Osteoblast (primary cell): ENCODE measurements around the gene PIEZO1. TPM values are rescaled to one million over a fixed set of nuclear protein-coding genes. Genes with fewer than 3 reads are reported as not detected.

Experiments used
- DNase-seq: peaks from one replicate; pipeline ENCODE4 v3.0.0; 2011; ENCODE audit warnings: low spot score, mixed read lengths; ENCODE audit not compliant: insufficient read length; ENCODE audit errors: missing footprints
- H2AFZ ChIP-seq: 2 replicates; pipeline ENCODE4 v1.6.0; 2011; ENCODE audit warnings: mild to moderate bottlenecking, low read length
- H3K27ac ChIP-seq: 2 replicates; pipeline ENCODE4 v1.5.1; 2011; ENCODE audit warnings: mild to moderate bottlenecking, low read depth, low read length, moderate library complexity
- H3K27me3 ChIP-seq: 2 replicates; pipeline ENCODE4 v1.6.0; 2012; ENCODE audit warnings: mild to moderate bottlenecking, control low read depth, inconsistent platforms, low read length, moderate library complexity; ENCODE audit not compliant: insufficient read depth
- H3K36me3 ChIP-seq: 2 replicates; pipeline ENCODE4 v1.5.1; 2011; ENCODE audit warnings: mild to moderate bottlenecking, low read length, control low read depth, moderate library complexity; ENCODE audit not compliant: insufficient read depth
- H3K4me1 ChIP-seq: 2 replicates; pipeline ENCODE4 v1.5.1; 2011; ENCODE audit warnings: mild to moderate bottlenecking, low read length, control low read depth, moderate library complexity; ENCODE audit not compliant: insufficient read depth
- H3K4me2 ChIP-seq: 2 replicates; pipeline ENCODE4 v1.6.0; 2011; ENCODE audit warnings: mild to moderate bottlenecking, low read length; ENCODE audit not compliant: insufficient read depth
- H3K4me3 ChIP-seq: fragments of 200-600 bp; sonication (generic); 3 replicates; pipeline ENCODE4 v1.5.1; 2012; ENCODE audit warnings: mild to moderate bottlenecking, low read length, inconsistent platforms; ENCODE audit not compliant: insufficient read depth
- H3K79me2 ChIP-seq: 2 replicates; pipeline ENCODE4 v1.6.0; 2012; ENCODE audit warnings: mild to moderate bottlenecking, low read length, control low read depth, inconsistent platforms; ENCODE audit not compliant: insufficient read depth
- H3K9me3 ChIP-seq: 2 replicates; pipeline ENCODE4 v1.5.1; 2011; ENCODE audit warnings: low read depth, low read length, control low read depth
- H4K20me1 ChIP-seq: 2 replicates; pipeline ENCODE4 v1.6.0; 2012; ENCODE audit warnings: mild to moderate bottlenecking, low read length, control low read depth; ENCODE audit not compliant: insufficient read depth
- CTCF ChIP-seq: IDR thresholded peaks from 2 replicates; pipeline ENCODE4 v1.5.1; 2011; ENCODE audit warnings: mild to moderate bottlenecking, low read depth, low read length, moderate library complexity; ENCODE audit errors: extremely low read depth
- total RNA-seq: library from RNA; depleted of rRNA; stranded (reverse); fragments of >200 nt; gene quantifications from 2 replicates; pipeline ENCODE4 v1.2.3, GENCODE V29; 2012

The PIEZO1 gene
- total RNA-seq, 1 donor: 207 TPM

- TF ChIP-seq CTCF: peak; percentile 80
- H3K27ac ChIP-seq: no peak overlapping the region
- no peak overlapping the region for H3K4me3 ChIP-seq
- no peaks in the 10 kb centered on the region for H3K4me1 ChIP-seq
- no peaks in the 10 kb centered on the region for H3K9me3 ChIP-seq
- peaks cover 52% of the 10 kb centered on the region for H4K20me1 ChIP-seq
- no peak overlapping the region for H2AFZ ChIP-seq
- H3K79me2 ChIP-seq: peaks cover 81% of the 10 kb centered on the region
- H3K4me2 ChIP-seq: no peak overlapping the region
- H3K27me3 ChIP-seq: no peaks in the 10 kb centered on the region
- peak; percentile 99 for DNase-seq
- H3K36me3 ChIP-seq: peaks cover 20% of the 10 kb centered on the region
Observed at GRCh38 chr16:88743693-88744576, 41.1 kb downstream of the PIEZO1 start.

GRCh38 chr16:88742896-88743605, 42.0 kb downstream of the PIEZO1 start:
- Histone ChIP-seq H2AFZ (no peak overlapping the region), H3K4me1 (no peaks in the 10 kb centered on the region), H3K36me3 (peaks cover 25% of the 10 kb centered on the region), H3K27me3 (no peaks in the 10 kb centered on the region), H4K20me1 (peaks cover 49% of the 10 kb centered on the region), H3K9me3 (no peaks in the 10 kb centered on the region), H3K79me2 (peaks cover 80% of the 10 kb centered on the region), H3K4me2 (no peak overlapping the region), H3K4me3 (no peak overlapping the region), H3K27ac (no peak overlapping the region)
- TF ChIP-seq CTCF: no peak
- no peak for DNase-seq

- H3K36me3 ChIP-seq: peaks cover 28% of the 10 kb centered on the region
- H3K79me2 ChIP-seq: peaks cover 73% of the 10 kb centered on the region
- TF ChIP-seq CTCF: no peak
- H3K4me2 ChIP-seq: no peak overlapping the region
- no peak overlapping the region for H3K4me3 ChIP-seq
- H3K27me3 ChIP-seq: no peaks in the 10 kb centered on the region
- peaks cover 52% of the 10 kb centered on the region for H4K20me1 ChIP-seq
- H3K4me1 ChIP-seq: no peaks in the 10 kb centered on the region
- no peak overlapping the region for H2AFZ ChIP-seq
- no peaks in the 10 kb centered on the region for H3K9me3 ChIP-seq
- DNase-seq: no peak
- no peak overlapping the region for H3K27ac ChIP-seq
Observed at GRCh38 chr16:88741368-88741767, 43.7 kb downstream of the PIEZO1 start.

GRCh38 chr16:88740727-88741055, 44.3 kb downstream of the PIEZO1 start:
- H3K4me3 ChIP-seq: no peak overlapping the region
- H2AFZ ChIP-seq: no peak overlapping the region
- peaks cover 34% of the 10 kb centered on the region for H3K36me3 ChIP-seq
- H3K9me3 ChIP-seq: no peaks in the 10 kb centered on the region
- no peaks in the 10 kb centered on the region for H3K27me3 ChIP-seq
- H3K79me2 ChIP-seq: peaks cover 70% of the 10 kb centered on the region
- DNase-seq: no peak
- H4K20me1 ChIP-seq: peaks cover 53% of the 10 kb centered on the region
- TF ChIP-seq CTCF: no peak
- no peak overlapping the region for H3K4me2 ChIP-seq
- no peaks in the 10 kb centered on the region for H3K4me1 ChIP-seq
- H3K27ac ChIP-seq: no peak overlapping the region
